Nephron progenitor cell (in vitro differentiated cells): ENCODE measurements around the gene DZANK1.

Experiments
- DNase-seq: peaks from one replicate; pipeline ENCODE4 v3.0.0; 2021
- H3K27ac Mint-ChIP-seq: 2 replicates; pipeline ENCODE4 v1.8.0; 2021; ENCODE audit warnings: mild to moderate bottlenecking, moderate library complexity, mixed read lengths
- H3K27me3 Mint-ChIP-seq: 2 replicates; pipeline ENCODE4 v1.8.0; 2021; ENCODE audit warnings: mild to moderate bottlenecking, low read depth, mixed read lengths; ENCODE audit not compliant: poor library complexity
- H3K36me3 Mint-ChIP-seq: 2 replicates; pipeline ENCODE4 v1.8.0; 2021; ENCODE audit warnings: low read depth, mixed read lengths
- H3K4me1 Mint-ChIP-seq: 2 replicates; pipeline ENCODE4 v1.8.0; 2021; ENCODE audit warnings: mixed read lengths
- H3K4me3 Mint-ChIP-seq: 2 replicates; pipeline ENCODE4 v1.8.0; 2021; ENCODE audit warnings: mild to moderate bottlenecking, moderate library complexity, mixed read lengths
- H3K9me3 Mint-ChIP-seq: 2 replicates; pipeline ENCODE4 v1.8.0; 2021; ENCODE audit warnings: mild to moderate bottlenecking, moderate library complexity, mixed read lengths
- TF ChIP-seq, protein P1 (sequence below): fragments of 200-600 bp; sonication (generic); IDR thresholded peaks from 2 replicates; pipeline ENCODE4 v1.5.0; 2021; ENCODE audit warnings: antibody characterized with exemption

The DZANK1 gene

GRCh38 chr20:18466894-18467730, at the start of gene DZANK1, which contains the start of gene POLR3F:
Gene DZANK1 (minus strand): TSS chr20:18467030. CDS start chr20:18465358, 1,672 bp downstream.
Gene POLR3F (plus strand): TSS chr20:18467390. CDS start chr20:18467507, 117 bp downstream.
- Mint-ChIP-seq H3K27ac (peak within 1 kb of the TSS; percentile 100), H3K9me3 (no peaks in the 10 kb centered on the region), H3K27me3 (peaks cover 7% of the 10 kb centered on the region), H3K4me1 (peaks cover 39% of the 10 kb centered on the region), H3K4me3 (peak within 1 kb of the TSS; percentile 97), H3K36me3 (no peaks in the 10 kb centered on the region)
- TF ChIP-seq, protein P1, sequence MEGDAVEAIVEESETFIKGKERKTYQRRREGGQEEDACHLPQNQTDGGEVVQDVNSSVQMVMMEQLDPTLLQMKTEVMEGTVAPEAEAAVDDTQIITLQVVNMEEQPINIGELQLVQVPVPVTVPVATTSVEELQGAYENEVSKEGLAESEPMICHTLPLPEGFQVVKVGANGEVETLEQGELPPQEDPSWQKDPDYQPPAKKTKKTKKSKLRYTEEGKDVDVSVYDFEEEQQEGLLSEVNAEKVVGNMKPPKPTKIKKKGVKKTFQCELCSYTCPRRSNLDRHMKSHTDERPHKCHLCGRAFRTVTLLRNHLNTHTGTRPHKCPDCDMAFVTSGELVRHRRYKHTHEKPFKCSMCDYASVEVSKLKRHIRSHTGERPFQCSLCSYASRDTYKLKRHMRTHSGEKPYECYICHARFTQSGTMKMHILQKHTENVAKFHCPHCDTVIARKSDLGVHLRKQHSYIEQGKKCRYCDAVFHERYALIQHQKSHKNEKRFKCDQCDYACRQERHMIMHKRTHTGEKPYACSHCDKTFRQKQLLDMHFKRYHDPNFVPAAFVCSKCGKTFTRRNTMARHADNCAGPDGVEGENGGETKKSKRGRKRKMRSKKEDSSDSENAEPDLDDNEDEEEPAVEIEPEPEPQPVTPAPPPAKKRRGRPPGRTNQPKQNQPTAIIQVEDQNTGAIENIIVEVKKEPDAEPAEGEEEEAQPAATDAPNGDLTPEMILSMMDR: no peak
- DNase-seq: peak; percentile 98

GRCh38 chr20:18515973-18516372, 49.1 kb upstream of the DZANK1 start:
- TF ChIP-seq, protein P1: no peak
- Mint-ChIP-seq H3K4me3 (no peak overlapping the region), H3K27me3 (no peaks in the 10 kb centered on the region), H3K36me3 (peaks cover 31% of the 10 kb centered on the region), H3K27ac (no peak overlapping the region), H3K4me1 (no peaks in the 10 kb centered on the region), H3K9me3 (no peaks in the 10 kb centered on the region)
- DNase-seq: no peak

DNA sequence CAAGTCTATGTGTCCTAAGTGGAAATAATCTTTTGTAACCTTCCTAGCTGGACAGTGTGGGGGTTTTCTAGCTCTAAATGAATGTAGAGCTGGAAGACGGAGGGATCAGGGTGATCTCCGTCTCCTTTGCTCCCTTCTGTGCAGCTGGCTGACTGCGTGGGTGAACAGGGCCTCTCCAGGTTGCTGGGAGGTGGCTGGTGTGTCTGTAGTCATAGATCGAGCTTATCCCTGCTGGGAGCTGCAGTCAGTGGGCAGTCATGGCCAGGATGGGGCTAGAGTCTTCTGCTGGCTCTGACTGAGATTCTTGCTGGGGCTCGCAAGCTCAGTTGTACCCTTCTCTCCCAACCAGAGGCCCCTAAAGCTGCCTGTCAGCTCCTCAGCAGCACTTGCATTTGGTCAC, 47.3 kb upstream of the DZANK1 start:
- TF ChIP-seq, protein P1: no peak
- no peak for DNase-seq
- Mint-ChIP-seq H3K36me3 (peaks cover 45% of the 10 kb centered on the region), H3K9me3 (no peaks in the 10 kb centered on the region), H3K27ac (no peak overlapping the region), H3K4me3 (no peak overlapping the region), H3K4me1 (peaks cover 2% of the 10 kb centered on the region), H3K27me3 (no peaks in the 10 kb centered on the region)

DNA sequence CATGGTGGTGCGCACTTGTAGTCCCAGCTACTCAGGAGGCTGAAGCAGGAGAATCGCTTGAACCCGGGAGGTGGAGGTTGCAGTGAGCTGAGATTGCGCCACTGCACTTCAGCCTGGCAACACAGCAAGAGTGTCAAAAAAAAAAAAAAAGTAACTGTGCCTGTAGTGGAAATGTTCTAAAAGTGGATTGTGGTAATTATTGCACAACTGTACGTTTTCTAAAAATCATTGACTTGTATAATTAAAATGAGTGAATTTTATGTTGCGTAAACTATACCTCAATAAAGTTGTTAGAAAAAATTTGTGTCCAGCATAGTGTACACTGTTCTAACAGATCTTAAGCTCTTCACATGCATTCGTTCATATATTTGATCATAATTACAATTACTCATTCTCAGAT, 46.4 kb upstream of the DZANK1 start:
- Mint-ChIP-seq H3K27ac (no peak overlapping the region), H3K36me3 (peaks cover 45% of the 10 kb centered on the region), H3K4me3 (no peak overlapping the region), H3K27me3 (no peaks in the 10 kb centered on the region), H3K4me1 (peaks cover 11% of the 10 kb centered on the region), H3K9me3 (no peaks in the 10 kb centered on the region)
- no peak for DNase-seq
- TF ChIP-seq, protein P1: no peak

GRCh38 chr20:18511571-18511970, 44.7 kb upstream of the DZANK1 start:
- H3K27me3 Mint-ChIP-seq: peaks cover 4% of the 10 kb centered on the region
- no peak overlapping the region for H3K4me3 Mint-ChIP-seq
- TF ChIP-seq, protein P1: no peak
- H3K4me1 Mint-ChIP-seq: peaks cover 26% of the 10 kb centered on the region
- no peaks in the 10 kb centered on the region for H3K9me3 Mint-ChIP-seq
- H3K36me3 Mint-ChIP-seq: peaks cover 45% of the 10 kb centered on the region
- DNase-seq: no peak
- no peak overlapping the region for H3K27ac Mint-ChIP-seq
